CD4-positive, alpha-beta T cell treated with Interleukin-2 at 100 ng/mL for 4 hours (primary cell): ENCODE data around the gene MCF2L.
A peak's percentile ranks its signal among the peaks of the same experiment; 100 is the strongest.

Source experiments
- DNase-seq: peaks from one replicate; pipeline ENCODE4 v3.0.0-alpha.2; 2020; ENCODE audit warnings: low spot score

The MCF2L gene

DNA sequence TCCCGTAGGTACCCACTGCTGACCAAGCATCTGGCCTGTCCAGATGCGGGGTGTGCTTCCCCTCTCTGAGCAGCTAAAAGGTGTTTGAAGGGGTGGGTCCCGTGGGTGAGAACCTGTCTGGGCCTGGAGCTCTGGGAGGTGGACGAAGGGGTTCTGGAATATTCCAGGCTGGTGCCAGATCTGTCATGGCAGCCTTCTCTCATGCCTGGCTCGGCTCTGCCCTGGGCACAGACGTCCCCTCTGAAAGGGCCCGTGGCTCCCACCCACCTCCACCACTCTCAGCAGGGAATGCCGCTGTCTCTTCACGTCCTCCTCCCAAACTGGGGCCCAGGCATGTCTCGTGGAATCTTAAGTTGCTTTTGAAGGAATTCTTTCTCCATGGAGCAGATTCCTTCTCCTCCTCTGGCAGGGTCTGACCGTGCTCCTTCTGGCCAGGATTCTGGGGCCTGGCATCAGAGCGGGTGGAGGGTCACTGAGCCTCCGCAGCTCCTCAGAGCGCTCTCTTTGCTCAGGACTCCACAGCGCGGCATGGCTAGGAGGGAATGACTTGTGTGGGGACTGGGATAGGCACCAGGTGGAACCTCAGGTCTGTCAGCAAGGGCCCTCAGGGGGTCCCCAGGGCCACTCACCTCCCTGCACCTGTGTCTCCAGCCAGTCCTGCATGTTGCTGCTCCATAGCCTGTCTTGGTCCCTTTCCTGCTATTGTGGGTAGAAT, 5.9 kb upstream of the MCF2L start:
- no peak for DNase-seq

DNA sequence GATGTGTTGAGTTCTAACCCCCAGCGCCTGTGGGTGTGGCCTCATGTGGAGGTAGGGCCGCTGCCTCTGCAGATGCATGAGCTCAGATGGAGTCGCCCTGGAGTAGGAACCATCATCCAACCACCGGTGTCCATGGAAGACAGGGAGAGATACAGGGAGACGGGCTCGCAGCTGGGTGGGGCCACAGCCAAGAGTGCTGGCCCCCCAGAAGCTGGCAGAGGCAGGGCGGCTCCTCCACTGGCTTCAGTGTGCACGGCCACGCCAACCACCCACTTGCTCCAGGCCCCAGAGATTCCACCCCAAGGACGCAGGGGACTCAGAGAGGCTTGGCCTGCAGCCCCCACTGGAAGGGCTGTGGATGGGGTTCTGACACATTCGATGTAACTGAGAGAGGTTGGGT, 5.4 kb upstream of the MCF2L start:
- DNase-seq = no peak

DNA sequence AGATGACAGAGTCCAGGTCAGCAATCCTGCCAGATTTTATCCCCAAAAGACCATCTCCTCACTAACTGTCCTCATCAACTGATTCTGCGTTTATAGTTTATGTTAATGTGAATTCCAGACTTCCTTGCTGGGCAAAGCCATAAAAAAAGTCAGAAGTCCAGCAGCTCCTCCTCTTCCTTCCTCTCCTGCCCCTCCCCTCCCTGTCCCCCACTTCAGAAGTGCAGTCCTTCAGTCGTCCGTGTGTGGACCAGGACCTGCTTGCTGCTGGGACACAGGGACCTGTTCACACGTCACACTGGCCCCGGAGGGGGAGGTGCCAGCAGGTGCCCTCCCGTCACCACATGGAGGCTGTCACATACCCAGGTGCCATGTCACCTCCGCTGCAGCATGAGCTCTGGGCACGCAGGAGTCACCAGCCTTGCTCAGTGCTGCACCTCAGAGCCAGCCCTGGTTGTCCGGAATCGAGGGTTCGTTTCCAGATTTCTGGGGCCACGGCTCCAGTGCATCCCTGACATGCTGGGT, 4.0 kb upstream of the MCF2L start:
- no peak for DNase-seq

DNA sequence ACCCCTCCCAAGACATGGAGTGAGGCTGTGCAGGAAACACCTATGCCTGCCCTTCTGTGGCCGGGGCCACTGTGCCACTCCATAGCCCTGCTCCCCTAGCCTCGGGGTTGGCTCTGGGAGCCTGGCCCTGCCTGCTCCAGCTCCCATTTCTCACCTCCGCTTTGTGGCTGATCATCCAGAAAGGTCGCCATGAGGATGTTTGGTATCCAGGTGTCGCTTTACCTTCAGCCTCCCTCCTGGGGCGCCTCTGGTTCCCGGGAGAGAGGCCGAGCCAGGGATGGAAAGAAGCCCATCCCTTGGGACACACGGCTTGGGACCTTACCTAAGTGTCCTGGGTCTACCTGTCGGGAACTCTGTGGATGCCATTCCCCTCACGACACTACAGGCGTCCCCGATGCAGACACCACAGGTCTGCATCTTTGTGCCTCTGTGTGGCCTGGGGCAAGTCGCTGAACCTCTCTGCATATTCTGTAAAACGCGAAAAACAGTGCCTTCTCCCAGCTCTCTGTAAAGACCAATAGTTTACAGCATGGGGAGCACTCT, 3.4 kb upstream of the MCF2L start:
- DNase-seq = no peak

DNA sequence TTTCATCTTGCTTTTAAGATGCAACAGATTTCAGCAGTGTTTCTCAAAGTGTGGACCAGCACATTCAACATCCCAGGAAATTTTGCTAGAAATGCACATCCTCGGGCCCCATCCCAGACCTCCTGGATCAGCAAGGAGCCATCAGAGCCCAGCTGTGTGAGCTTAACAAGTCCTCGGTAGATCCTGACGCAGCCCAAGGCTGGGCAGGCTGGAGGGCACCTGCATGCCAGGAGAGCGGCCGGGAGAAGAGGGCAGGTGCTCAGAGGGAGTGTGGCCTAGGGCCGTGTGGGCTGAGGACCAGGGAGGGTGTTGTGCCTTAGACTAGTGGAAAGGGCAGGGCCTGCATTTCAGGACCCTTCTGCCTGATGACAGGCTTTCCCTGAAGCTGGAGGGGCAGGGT, 2.2 kb upstream of the MCF2L start:
- DNase-seq = no peak

DNA sequence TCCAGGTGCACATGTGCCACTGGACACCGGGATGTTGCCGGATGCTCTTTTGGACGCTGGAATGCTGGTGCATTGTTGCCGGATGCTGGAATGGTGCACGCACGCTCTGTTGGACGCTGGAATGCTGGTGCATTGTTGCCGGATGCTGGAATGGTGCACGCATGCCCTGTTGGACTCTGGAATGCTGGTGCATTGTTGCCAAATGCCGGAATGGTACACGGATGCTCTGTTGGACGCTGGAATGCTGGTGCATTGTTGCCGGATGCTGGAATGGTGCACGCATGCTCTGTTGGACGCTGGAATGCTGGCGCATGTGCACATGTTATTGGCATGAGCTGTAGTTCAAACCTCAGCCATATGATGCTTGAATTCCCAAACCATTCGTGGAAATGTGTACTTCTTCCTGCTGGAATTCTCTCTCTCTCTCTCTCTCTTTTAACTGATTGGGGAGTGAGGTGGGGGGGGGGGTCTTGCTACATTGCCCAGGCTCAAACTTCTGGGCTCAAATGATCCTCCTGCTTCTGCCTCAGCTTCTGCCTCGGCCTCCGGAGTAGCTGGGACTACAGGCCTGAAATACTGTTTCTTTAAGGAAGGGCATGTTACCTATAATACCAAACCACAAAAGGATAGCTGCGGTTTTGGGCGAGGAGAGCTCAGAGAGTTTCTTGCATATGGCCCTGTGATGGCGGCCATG, 1.2 kb upstream of the MCF2L start:
- DNase-seq = no peak

DNA sequence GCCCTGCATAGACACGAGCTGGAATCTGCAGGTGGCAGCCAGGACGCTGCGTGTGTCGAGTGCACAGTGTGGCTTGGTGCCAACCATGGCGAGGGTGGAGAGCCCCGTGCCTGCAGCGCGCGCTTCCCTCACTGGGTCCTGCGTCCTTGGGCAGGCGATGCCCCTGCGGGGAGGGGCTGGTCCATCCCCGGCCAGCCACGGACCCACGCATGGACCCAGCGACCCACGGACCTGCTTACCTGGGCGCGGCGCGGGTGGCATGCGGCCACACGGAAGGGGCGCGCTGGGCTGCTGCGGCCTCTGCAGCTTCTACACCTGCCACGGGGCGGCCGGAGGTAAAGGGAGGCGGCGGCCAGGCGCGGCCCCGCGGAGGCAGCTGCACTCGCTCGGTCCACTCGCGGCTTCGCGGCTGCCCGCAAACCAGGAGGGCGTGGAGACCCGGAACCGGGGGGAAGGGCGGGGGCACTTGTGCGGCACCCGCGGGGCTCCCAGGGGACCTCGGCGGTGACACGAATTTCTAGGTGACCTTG, 569 bp upstream of the MCF2L start:
- DNase-seq = peak; percentile 21

DNA sequence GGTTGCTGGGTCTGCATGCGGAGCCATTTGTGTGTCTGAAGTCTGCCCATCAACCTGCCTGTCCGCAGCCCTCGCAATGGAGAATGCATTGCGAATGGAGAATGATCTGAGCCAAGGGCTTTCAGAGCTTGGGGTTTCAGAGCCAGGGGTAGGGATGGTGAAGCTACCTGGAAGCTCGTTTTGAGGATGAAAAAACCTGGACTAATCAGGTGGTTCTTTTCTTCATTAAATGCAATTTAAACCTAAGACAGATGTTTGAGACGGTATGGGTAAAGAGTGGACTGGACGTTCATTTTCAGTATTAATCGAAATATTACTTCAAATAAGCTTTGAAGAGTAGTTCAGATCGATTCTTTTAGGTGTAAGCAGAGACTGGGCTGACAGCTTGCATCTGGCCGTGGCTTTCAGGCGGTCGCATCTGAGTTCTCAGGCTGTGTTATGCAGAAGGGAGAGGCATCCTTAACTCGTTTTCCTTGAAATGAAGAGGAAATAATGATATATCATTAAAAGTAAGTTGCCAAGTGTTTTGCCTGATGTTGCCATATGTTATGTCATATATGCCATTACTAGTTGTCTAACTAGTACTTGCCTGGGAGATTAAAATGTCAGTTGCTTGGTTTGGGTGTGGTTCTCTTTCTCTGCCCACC, 801 bp downstream of the MCF2L start:
- DNase-seq = no peak

DNA sequence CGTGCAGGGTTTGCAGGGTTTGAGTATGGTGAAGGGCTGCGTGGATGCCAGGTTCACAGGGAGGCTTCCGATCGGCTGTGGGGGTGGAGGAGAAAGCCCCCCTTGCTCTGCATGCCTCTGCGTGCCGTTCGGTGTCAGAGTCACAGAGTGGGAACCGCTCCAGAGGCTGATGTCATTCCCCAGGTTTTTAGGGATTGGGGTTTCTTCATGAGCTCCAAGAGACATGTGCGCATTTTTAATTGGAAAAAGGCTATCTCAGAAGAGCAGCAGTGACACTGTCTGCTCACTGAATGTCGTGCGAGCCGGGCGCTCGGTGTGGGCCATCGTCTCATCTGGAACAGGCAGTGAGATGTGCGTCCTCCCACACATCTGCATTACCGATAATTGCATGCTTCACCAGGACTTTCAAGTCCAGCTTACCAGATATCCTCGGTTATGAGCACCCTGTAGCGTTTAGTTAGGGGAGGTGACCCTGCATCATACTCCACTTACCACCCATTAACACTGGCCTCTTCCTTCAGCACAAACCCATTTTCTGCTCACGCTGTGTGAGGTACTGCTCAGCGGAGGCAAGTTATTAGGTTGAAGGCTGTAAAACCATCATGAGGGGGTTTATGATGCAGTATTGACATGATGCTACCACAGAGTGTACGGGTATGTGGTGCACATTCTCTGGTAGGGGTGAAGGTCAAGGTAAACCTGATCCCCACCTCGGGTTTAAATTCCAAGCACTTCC, 1.7 kb downstream of the MCF2L start:
- no peak for DNase-seq

DNA sequence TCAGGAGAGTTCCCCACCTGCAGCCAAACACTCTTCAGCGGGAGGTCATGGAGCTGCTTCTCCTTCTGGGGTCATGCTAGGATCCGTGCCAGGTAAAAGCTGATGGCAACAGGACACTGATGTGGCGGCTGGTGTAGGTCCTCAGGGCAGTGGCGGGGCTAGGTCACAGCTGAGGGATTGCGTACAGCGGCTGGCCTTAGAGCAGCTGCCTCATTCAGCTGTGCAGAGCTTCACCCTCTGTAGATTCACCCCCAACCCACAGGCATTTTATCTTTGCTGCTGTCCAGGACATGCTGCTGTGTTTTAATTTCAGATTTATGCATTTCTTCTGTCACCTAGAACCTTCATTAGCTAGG, 2.3 kb downstream of the MCF2L start:
- no peak for DNase-seq

DNA sequence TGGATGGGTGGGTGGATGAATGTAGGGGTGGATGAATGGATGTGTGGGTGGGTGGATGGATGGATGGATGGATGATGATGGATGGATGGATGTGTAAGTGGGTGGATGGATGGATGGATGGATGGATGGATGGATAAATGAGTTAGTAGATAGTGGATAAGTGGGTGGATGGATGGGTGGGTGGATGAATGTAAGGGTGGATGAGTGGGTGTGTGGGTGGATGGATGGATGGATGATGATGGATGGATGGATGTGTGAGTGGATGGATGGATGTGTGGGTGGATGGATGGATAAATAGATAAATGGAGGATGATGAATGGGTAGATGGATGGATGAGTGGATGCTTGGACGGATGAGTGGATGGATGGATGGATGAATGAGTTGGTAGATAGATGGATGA, 3.2 kb downstream of the MCF2L start:
- no peak for DNase-seq

DNA sequence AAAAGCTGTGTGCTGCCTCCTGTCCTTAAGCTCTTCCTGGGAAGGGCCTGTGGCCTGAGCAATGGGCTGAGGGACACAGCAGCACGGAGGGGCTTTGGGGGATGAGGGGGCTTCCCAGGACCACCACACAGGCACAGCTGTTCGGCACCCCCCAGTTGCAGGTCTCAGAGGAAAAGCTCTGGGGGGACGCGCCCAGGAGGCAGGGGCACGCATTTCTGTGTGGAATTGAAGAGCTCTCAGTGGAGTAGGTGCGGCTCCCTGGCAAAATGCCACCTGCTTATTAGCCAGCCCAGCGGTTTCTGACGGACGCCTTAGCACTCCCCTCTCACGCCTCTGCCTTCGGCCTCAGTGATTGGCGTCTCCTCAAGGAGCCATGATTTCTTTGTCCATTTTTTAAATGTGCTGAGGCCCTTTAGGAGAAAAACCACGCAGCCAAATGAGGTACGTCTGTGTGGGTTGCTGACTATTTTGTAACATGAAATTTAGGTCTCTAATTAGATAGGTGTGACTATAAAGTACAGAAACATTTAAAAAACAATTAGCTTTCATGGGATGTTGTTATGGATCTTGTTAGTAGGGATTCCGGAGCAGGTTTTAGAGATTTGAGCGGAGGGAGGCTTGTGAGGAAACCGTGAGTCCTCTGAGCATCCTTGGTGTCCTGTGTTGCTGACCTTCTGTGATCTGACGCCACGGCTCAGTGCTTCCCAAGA, 4.0 kb downstream of the MCF2L start:
- DNase-seq = no peak

DNA sequence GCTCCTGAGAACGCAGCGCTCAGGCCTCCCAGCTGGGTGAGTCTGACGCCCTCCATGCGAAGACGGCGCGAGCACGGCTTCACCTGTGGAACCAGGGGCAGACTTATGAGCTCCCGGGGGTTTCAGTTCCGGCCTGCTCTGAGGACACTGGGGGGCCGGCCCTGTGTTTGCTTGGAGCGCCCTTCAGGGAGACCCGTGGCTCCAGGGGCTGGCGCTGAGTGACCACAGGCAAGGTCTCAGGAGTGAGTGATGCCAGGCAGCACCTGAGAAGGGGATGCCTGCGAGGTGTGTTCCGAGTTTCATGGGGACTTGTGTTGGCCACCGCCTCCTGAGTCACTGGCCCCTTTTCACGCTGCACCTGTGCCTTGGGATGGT, 4.5 kb downstream of the MCF2L start:
- no peak for DNase-seq

DNA sequence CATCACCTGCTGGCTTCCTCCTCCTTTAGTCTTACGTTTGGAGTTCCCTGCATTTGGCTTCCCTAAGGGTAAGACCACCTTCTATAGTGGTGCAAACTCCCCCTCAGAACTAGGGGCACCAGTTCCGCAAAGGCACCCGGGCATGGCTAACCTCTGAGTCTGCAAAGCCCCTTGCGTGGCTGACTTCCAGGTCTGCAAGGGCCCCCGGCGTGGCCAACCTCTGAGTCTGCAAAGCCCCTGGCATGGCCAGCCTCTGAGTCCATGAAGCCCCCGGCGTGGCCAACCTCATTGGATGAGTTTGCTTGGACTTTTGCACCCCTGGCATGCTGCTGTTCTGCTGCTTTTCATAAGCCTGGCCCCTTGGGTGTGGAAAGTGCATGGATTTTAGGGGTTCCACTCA, 5.1 kb downstream of the MCF2L start:
- DNase-seq = no peak

DNA sequence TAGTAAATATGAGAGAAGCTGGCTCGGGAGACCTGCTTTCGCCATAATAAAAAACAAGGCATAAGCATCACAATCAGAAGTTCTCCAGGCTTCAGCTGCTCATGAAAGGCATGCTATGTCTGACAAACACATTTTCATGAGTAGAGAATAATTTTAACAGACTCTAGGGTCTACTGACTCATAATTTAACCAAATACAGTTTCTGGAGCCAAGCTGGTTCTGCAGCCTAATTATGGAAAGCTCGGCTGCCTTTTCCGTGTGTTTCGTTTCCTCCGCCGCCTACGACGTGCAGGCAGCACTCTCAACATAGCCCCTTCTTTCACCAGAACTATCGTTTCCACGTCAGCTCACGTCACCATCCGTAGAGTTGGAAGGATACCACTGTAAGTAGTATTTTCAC, 5.7 kb downstream of the MCF2L start:
- DNase-seq = no peak

DNA sequence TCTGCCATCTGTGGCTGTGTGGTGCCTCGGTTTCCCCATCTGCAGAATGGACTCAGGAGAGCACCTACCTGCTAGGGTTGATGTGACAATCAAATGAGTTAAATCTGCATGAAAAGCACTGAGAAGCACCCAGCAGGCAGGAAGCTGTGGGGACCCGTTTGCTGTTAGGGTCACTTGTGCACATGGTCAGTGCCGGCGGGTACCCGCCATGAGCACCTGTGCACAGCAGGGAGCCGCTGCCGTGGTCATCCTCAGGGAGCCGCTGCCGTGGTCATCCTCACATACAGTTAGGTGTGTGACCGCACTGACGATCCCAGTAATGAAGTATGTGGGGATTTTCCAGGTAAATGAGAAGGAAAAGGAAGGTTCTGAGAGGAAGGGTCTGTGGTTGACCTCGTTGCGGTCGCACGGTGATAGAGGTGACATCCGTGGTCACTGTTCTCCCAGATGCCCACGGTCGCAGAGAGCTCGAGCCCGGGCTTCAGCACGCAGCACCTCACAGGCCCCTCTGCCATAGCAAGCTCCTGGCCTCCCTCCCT, 6.5 kb downstream of the MCF2L start:
- no peak for DNase-seq

DNA sequence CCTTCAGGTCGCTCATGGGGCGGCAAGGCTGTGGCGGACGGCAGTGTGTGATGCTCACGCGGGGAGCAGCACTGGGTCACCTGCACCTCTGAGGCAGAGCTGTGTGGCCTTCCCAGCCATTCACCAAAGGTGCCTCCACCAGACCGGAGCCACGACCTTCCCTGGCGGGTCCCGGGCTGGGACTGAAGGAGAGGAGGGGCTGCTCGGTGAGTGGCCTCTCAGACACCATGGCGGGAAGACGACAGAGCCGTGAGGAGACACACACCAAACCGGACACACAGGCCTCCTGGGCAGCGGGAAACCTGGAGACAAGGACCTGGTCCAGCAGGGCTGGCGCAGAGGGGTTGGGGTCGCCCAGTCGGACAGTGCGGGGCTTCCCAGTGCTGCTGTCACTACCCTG, 7.5 kb downstream of the MCF2L start:
- no peak for DNase-seq

DNA sequence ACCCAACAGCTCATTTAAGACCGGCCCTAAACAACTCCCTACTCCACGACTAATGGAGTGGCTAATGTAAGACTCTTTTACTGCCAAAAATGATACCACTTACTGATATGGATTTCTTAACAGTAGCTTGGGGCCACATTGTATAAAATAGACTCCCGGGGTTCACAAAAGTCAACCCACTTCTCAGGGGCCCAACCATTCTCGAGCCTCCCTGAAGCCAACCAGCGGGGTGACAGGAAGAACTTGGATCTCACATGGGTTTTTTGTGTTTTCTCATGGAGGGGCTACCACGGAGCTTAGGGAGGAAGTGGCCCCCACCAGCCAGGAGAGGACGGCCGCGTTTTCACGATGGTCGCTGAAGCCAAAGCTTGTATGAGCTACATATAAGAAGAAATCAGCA, 8.1 kb downstream of the MCF2L start:
- DNase-seq = no peak

DNA sequence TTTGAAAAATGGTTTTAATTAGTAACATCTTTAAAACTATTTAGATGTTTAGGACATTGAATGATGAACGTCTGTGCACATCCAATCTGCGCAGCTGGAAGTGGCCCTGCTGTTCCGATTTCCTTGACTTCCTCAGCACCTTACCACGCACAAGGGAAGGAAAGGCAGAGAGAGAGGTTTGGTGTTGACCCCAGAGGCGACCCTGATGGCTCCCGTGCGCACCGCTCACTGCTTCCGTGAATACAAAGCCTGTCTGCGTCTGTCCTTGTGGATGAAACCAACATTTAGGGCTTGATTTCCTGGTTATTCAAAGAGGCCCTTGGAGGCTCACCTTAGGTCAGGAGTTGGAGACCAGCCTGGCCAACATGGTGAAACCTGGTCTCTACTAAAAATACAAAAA, 8.5 kb downstream of the MCF2L start:
- DNase-seq = no peak

DNA sequence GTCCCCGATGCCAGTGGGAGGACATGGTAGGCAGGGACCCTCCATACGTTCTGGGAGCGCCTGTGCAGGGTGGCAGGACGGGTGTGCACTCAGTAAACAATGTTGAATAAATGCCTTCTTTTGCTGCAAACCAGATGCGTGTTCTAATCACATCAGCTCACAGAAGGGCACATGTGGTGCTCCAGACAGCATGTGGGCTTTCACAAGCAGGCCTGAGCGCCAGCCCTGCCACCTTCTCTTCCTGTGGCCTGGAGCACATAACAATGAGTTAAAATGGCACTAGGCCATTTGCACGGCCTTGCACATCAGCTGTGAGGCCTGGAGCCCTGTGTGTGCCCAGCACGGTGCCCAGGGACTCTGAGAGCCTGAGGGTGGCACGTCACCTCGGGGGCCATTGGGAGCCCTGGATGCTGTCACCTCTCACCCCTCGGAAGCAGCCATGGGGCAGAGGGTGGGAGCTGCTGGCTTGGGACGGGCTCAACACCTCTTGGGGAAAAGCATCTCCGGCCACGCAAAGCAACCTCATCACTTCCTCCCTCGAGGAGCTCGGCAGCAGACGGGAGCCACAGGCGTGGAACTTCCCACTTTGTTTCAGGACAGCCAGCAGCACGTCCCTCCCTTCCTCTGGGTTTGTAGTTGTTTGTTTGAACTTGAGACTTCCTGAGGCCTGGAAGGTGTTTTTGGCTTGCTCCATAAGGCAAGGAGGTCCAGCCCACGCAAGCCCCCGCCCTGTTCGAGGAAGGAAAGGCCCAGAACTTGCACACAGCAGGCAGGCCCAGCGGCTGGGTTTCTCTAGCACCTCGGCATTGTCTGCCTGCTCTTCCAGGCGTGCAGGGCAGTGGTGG, 9.8 kb downstream of the MCF2L start:
- no peak for DNase-seq
